ENCODE results near the gene UQCRQ. TPM values are rescaled to one million over a fixed set of nuclear protein-coding genes. Genes with fewer than 3 reads are reported as not detected.

Gene UQCRQ
- total and polyA plus RNA-seq, 2 of the 13 experiments (the other 11 are each of a cell fraction or from before 2014, with no cell fraction given): 257 to 575 TPM

- TF ChIP-seq PHB2 (IDR thresholded peaks at IDR 0.05; ENCODE audit: partially characterized antibody) (no peak), CERS6 (CRISPR knock-in tag; IDR thresholded peaks at IDR 0.05) (no peak), HIVEP1 (CRISPR knock-in tag; IDR thresholded peaks at IDR 0.05) (peak; percentile 49), KAT7 (CRISPR knock-in tag; IDR thresholded peaks at IDR 0.05; ENCODE audit: borderline replicate concordance) (peak; percentile 14; the same call in 1 of the 2 replicates), ARID2 (CRISPR knock-in tag; IDR thresholded peaks at IDR 0.05; ENCODE audit: borderline replicate concordance) (no peak), NFYB (CRISPR knock-in tag; IDR thresholded peaks at IDR 0.05) (no peak), MXD1 (CRISPR knock-in tag; IDR thresholded peaks at IDR 0.05) (no peak), ZFP1 (CRISPR knock-in tag; IDR thresholded peaks at IDR 0.05) (no peak), ZNF788 (CRISPR knock-in tag; IDR thresholded peaks at IDR 0.05; ENCODE audit: borderline replicate concordance) (0 out of 2 replicates have a peak, but pooled peaks have one; percentile 37), IRF1 (CRISPR knock-in tag; IDR thresholded peaks at IDR 0.05; ENCODE audit: low read depth) (0 out of 2 replicates have a peak, but pooled peaks have one; percentile 4)
Observed at GRCh38 chr5:132837868-132838267, 28.6 kb upstream of the UQCRQ start (continued).

- POLR2A ChIA-PET: interaction anchor here (0.7 to 4.8 kb wide), 14 partner anchors 8 to 213 kb away, joined by 3 to 51 read pairs (median 10); partner anchors contain the start of genes GDF9, HSPA4, SHROOM1 and UQCRQ
- Histone ChIP-seq H3K4me2 (ENCODE audit: low read depth, low read length) (peak overlapping the region; percentile 92), H3K9me3 (ENCODE audit: low read length) (no peaks in the 10 kb centered on the region), H4K20me1 (ENCODE audit: insufficient read depth, low read length) (no peaks in the 10 kb centered on the region), H3K9ac (ENCODE audit: insufficient read depth, low read depth, low read length) (peak overlapping the region; percentile 88), H3K79me2 (ENCODE audit: insufficient read depth, low read length) (no peaks in the 10 kb centered on the region), H3K4me3 (replicated peaks in 1 of 3; ENCODE audit: insufficient read depth in 1 of 3, low read depth in 2 of 3, low read length in 3 of 3) (peak overlapping the region; percentile 36 to 68 (median 56); a peak in 5 of 6 replicates), H3K27me3 (ENCODE audit: control insufficient read depth in 1 of 2, insufficient read depth in 2 of 2, low read length in 2 of 2) (no peaks in the 10 kb centered on the region), H3K27ac (ENCODE audit: extremely low read length, insufficient read depth, low read length) (peak overlapping the region; percentile 98), H3K36me3 (replicated peaks in 1 of 2; ENCODE audit: control insufficient read depth in 1 of 2, insufficient read depth in 2 of 2, low read length in 2 of 2) (no peaks in the 10 kb centered on the region), H3K4me1 (ENCODE audit: insufficient read depth, low read length) (peaks cover 83% of the 10 kb centered on the region), H2AFZ (ENCODE audit: low read length) (no peak overlapping the region)
- DNase-seq (ENCODE audit: low spot score) (no peak), FAIRE-seq (no peak), ATAC-seq (peak; percentile 43)
- WGBS (ENCODE audit: low lambda C conversion rate): 0% methylated on average over 3 of the region's 3 CpGs
- in situ Hi-C loops (cut with HindIII; ENCODE audit: extremely low pct_ligation_motif_present, low pct_unique_long_range_greater_than_20kb) (no loop called here), intact Hi-C loops (cut with micrococcal nuclease; ENCODE audit: unreplicated experiment) (no loop called here)
- BruUV-seq (replicated peaks): no TSS peak
- CTCF ChIA-PET (ENCODE audit: low intra/inter-chr PET ratio, low total read pairs): no interaction called here
- TF ChIP-seq ATF1 (CRISPR knock-in tag; IDR thresholded peaks at IDR 0.05) (no peak), PATZ1 (CRISPR knock-in tag; IDR thresholded peaks at IDR 0.05) (no peak), TFE3 (CRISPR knock-in tag; IDR thresholded peaks at IDR 0.05) (0 out of 2 replicates have a peak, but pooled peaks have one; percentile 24), NR2F6 (IDR thresholded peaks at IDR 0.05) (peak; percentile 40; the same call in 1 of the 2 replicates), NR2F6 (CRISPR knock-in tag; IDR thresholded peaks at IDR 0.05) (no peak), TEAD3 (CRISPR knock-in tag; optimal IDR thresholded peaks at IDR 0.05; ENCODE audit: borderline replicate concordance) (peak; percentile 70), PPARG (CRISPR knock-in tag; conservative IDR thresholded peaks at IDR 0.05) (peak; percentile 68), HNF4A (CRISPR knock-in tag; IDR thresholded peaks at IDR 0.05) (peak; percentile 84)
Observed at GRCh38 chr5:132838516-132839282, 27.7 kb upstream of the UQCRQ start.
